A549 (cell line): ENCODE results near the gene SPSB3. TPM values are rescaled to one million over a fixed set of nuclear protein-coding genes. Genes with fewer than 3 reads are reported as not detected.

Experiments used
- ATAC-seq, 2 experiments: fragments of 200-7000 bp in 1 of 2; fragments of >200 bp in 1 of 2; cut with Nextera tagmentation in 1 of 2; cut with Tn5 transposase in 1 of 2; 3 replicates each; pipeline versions ENCODE4 v1.8.0 to v1.9.1; 2018 to 2020; ENCODE audit warnings: mild to moderate bottlenecking in 1 of 2, moderate library complexity in 1 of 2
- CTCF ChIA-PET: fragments of 300-600 bp; sonication (Branson Sonifier 250); formaldehyde crosslinking; extraction: SDS; loops from one replicate; lab custom pipeline; 2021; ENCODE audit warnings: antibody characterized with exemption, inconsistent platforms; lab: Yijun Ruan, JAX
- POLR2A ChIA-PET: fragments of 350-600 bp; formaldehyde crosslinking; extraction: SDS; loops from one replicate; lab custom pipeline; 2021; ENCODE audit warnings: antibody characterized with exemption, inconsistent platforms; lab: Yijun Ruan, JAX
- DNase-seq, 2 experiments: peaks; one replicate each; pipeline versions ENCODE4 v3.0.0 to v3.0.0-alpha.2; 2011 to 2016; ENCODE audit warnings: low read depth in 1 of 2, low spot score in 1 of 2
- FAIRE-seq: peaks from 2 replicates; lab custom pipeline; 2011; peaks lifted over from hg19 to GRCh38; lab: Jason Lieb, UNC
- H3K27ac ChIP-seq, 2 experiments: fragments of >200 bp; sonication (Bioruptor Twin); formaldehyde crosslinking; 3 replicates each; pipeline ENCODE4 v1.5.1; 2016 to 2017
- H3K4me1 ChIP-seq: fragments of >200 bp; sonication (Bioruptor Twin); formaldehyde crosslinking; 3 replicates; pipeline ENCODE4 v1.6.1; 2016
- H3K4me2 ChIP-seq: fragments of >200 bp; sonication (Bioruptor Twin); formaldehyde crosslinking; 3 replicates; pipeline ENCODE4 v1.6.1; 2016
- H3K4me3 ChIP-seq: fragments of >200 bp; sonication (Bioruptor Twin); formaldehyde crosslinking; 3 replicates; pipeline ENCODE4 v1.5.1; 2016
- H3K9me3 ChIP-seq: fragments of >200 bp; sonication (Bioruptor Twin); formaldehyde crosslinking; 3 replicates; pipeline ENCODE4 v1.6.1; 2016
- BHLHE40 ChIP-seq: IDR thresholded peaks from 2 replicates; pipeline ENCODE4 v1.6.1; 2012; ENCODE audit warnings: low read depth, low read length, inconsistent platforms
- EP300 ChIP-seq, 2 experiments: fragments of >200 bp; sonication (Bioruptor Twin); formaldehyde crosslinking; IDR thresholded peaks; 2 replicates in 1 of 2; 3 replicates in 1 of 2; pipeline ENCODE4 v1.6.1; 2016 to 2017
- FOSB ChIP-seq: fragments of 250-450 bp; sonication (Bioruptor Pico); IDR thresholded peaks from 2 replicates; pipeline ENCODE4 v1.5.0; 2020; ENCODE audit warnings: mild to moderate bottlenecking, moderate library complexity
- FOSL2 ChIP-seq, 2 experiments: fragments of 450-650 bp in 1 of 2; fragments of >200 bp in 1 of 2; sonication (Bioruptor Twin) in 1 of 2; formaldehyde crosslinking; IDR thresholded peaks; 2 replicates each; pipeline versions ENCODE4 v1.5.0 to v1.6.1; 2016 to 2020; ENCODE audit warnings: mild to moderate bottlenecking in 1 of 2, moderate library complexity in 1 of 2
- HEYL ChIP-seq: fragments of 250-450 bp; sonication (Bioruptor Pico); IDR thresholded peaks from 2 replicates; pipeline ENCODE4 v1.8.0; 2021; ENCODE audit warnings: mild to moderate bottlenecking, moderate library complexity
- HOXA7 ChIP-seq: fragments of 250-450 bp; sonication (Bioruptor Pico); IDR thresholded peaks from 2 replicates; pipeline ENCODE4 v1.5.0; 2020; ENCODE audit warnings: mild to moderate bottlenecking, moderate library complexity
- HOXB13 ChIP-seq: fragments of 250-450 bp; sonication (Bioruptor Pico); IDR thresholded peaks from 2 replicates; pipeline ENCODE4 v1.5.0; 2020; ENCODE audit warnings: low read depth, mild to moderate bottlenecking, moderate library complexity
- HOXB5 ChIP-seq: fragments of 250-450 bp; sonication (Bioruptor Pico); IDR thresholded peaks from 2 replicates; pipeline ENCODE4 v1.5.0; 2020; ENCODE audit warnings: mild to moderate bottlenecking, moderate library complexity
- JUN ChIP-seq, 2 experiments: fragments of >200 bp; sonication (Bioruptor Twin); formaldehyde crosslinking; IDR thresholded peaks; 2 replicates in 1 of 2; 3 replicates in 1 of 2; pipeline ENCODE4 v1.6.1; 2016 to 2017
- KDM5A ChIP-seq: fragments of 200-600 bp; sonication (generic); IDR thresholded peaks from 2 replicates; pipeline ENCODE4 v1.6.1; 2016; ENCODE audit warnings: antibody characterized with exemption, mild to moderate bottlenecking
- MAFK ChIP-seq: fragments of 450-650 bp; IDR thresholded peaks from 2 replicates; pipeline ENCODE4 v1.6.1; 2014; ENCODE audit not compliant: partially characterized antibody
- MAZ ChIP-seq: fragments of 150-350 bp; IDR thresholded peaks from 2 replicates; pipeline ENCODE4 v1.6.1; 2014; ENCODE audit warnings: antibody characterized with exemption, low read depth, low read length, borderline replicate concordance
- MYC ChIP-seq: IDR thresholded peaks from 2 replicates; pipeline ENCODE4 v1.6.1; 2012; ENCODE audit warnings: mild to moderate bottlenecking, inconsistent platforms, low read length, improper control_type of control experiment, borderline replicate concordance
- RARB ChIP-seq: fragments of 250-450 bp; sonication (Bioruptor Pico); IDR thresholded peaks from 2 replicates; pipeline ENCODE4 v1.8.0; 2021; ENCODE audit warnings: mild to moderate bottlenecking, moderate library complexity
- RCOR1 ChIP-seq: fragments of 150-350 bp; IDR thresholded peaks from 2 replicates; pipeline ENCODE4 v1.6.1; 2014; ENCODE audit warnings: antibody characterized with exemption, low read length, low read depth
- RNF2 ChIP-seq: fragments of 200-600 bp; sonication (generic); IDR thresholded peaks from 2 replicates; pipeline ENCODE4 v1.6.1; 2016; ENCODE audit warnings: low read depth, mild to moderate bottlenecking, antibody characterized with exemption, moderate library complexity, borderline replicate concordance
- TP53 ChIP-seq: fragments of 250-450 bp; sonication (Bioruptor Pico); IDR thresholded peaks from 2 replicates; pipeline ENCODE4 v1.5.0; 2021; ENCODE audit warnings: mild to moderate bottlenecking, moderate library complexity
- ZNF302 ChIP-seq: fragments of 250-450 bp; sonication (Bioruptor Pico); IDR thresholded peaks from 2 replicates; pipeline ENCODE4 v1.9.0; 2021; ENCODE audit warnings: inconsistent platforms, mild to moderate bottlenecking, moderate library complexity
- WGBS: methylation state at CpG from one replicate; pipeline ENCODE4 v1.1.6; 2017; ENCODE audit errors: missing lambda C conversion rate; 5-methylcytosine and 5-hydroxymethylcytosine counted together
- polyA plus RNA-seq, 4 experiments: library from polyadenylated mRNA; depleted of rRNA in 3 of 4; stranded (reverse); fragments of >200 nt; fragmentation: RNase III in 1 of 4; extraction: RNeasy Plus Mini Kit Qiagen cat#74134 plus additional on column Dnase treatment in 1 of 4; gene quantifications; 2 replicates in 3 of 4; 3 replicates in 1 of 4; pipeline ENCODE4 v1.2.3, GENCODE V29; 2011 to 2017
- TF ChIP-seq, protein P1 (sequence below): IDR thresholded peaks from 2 replicates; pipeline ENCODE4 v1.6.1; 2012; ENCODE audit warnings: low read depth, borderline replicate concordance
- TF ChIP-seq, protein P2 (sequence below): fragments of 250-450 bp; sonication (Bioruptor Pico); IDR thresholded peaks from 2 replicates; pipeline ENCODE4 v1.5.0; 2020; ENCODE audit warnings: low read depth, mild to moderate bottlenecking, moderate library complexity
- TF ChIP-seq, protein P3 (sequence below): fragments of 450-650 bp; IDR thresholded peaks from 2 replicates; pipeline ENCODE4 v1.6.1; 2014; ENCODE audit warnings: antibody characterized with exemption
- TF ChIP-seq, protein P4 (sequence below): IDR thresholded peaks from 2 replicates; pipeline ENCODE4 v1.6.1; 2012
- TF ChIP-seq, protein P5 (sequence below): fragments of 150-350 bp; IDR thresholded peaks from 2 replicates; pipeline ENCODE4 v1.6.1; 2014; ENCODE audit warnings: low read depth, mild to moderate bottlenecking, low read length

SPSB3 gene
- polyA plus RNA-seq, 2 of the 4 experiments (the other 2 are of a cell fraction): 9.2 to 14.6 TPM

DNA sequence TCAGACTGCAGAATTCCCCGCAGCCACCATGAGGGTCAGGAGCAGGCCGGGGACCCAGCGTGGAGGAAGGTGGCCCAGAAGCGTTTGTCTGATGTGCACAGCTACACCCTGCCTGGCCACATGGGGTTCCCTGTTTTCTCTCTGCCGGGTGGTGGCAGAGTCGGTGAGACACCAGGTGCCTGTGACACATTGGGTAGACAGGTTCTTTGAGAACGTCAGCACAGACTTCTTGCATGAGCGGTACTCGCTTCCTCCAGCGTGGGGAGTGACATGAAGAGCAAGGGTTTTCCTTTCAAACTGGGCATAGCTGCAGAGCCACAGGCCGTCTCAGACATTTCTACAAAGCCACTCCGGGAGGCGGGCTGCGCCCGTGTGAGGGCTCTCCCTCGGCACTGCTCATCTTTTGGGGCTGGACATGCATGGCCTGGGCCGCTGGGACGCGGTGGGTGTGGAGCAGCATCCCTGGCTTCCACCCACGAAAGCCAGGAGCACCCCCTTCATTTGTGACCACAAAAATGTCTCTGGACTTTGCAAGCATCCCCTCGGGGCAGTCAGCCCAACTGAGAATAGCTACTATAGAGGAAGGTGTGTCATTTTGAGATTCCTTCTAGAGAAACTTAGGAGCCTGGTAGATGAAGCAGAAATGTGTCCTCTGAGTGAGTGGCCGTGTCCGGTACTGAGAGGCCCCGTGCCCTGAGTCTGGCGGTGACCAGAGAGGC is 37.0 kb downstream of the SPSB3 start:
- no peak for DNase-seq

DNA sequence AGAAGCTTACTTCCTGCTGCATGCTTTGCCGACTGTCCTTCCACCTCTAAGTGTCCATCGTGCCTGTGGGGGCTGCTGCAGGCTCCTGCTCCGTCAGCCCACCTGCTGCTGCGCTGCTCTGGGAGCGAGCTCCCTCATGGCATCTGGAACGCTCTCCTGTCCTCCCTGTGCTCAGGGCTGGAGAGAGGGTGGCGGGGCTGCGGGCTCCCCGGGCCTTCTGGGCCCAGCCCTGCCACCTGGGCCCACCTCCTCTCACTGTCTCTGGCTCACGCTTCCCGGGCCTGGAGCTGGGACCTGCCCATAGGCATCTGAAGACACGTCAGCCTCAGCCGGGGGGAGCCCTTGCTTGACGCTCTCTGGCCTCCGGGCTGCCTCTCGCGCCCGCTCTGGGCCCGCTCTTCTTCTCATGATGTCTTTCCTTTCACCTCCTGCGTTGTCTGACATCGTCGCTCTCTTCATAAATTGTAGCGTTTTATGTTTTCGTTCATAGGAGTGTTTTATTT is 38.0 kb downstream of the SPSB3 start:
- H3K4me2 ChIP-seq: no peak overlapping the region
- H3K4me3 ChIP-seq: no peak overlapping the region
- WGBS: 93% methylated on average over 21 of the region's 24 CpGs
- H3K9me3 ChIP-seq: no peaks in the 10 kb centered on the region; the same call in 2 of the 3 replicates
- FAIRE-seq: no peak
- no peak overlapping the region for H3K27ac ChIP-seq
- peaks cover 22% of the 10 kb centered on the region for H3K4me1 ChIP-seq
- ATAC-seq: no peak
- POLR2A ChIA-PET: no interaction called here
- CTCF ChIA-PET: interaction anchor here (1.5 to 2.8 kb wide), 4 partner anchors 14 to 38 kb away, joined by 5 to 13 read pairs (median 7); partner anchors contain the start of gene MAPK8IP3
- no peak for DNase-seq
- TF ChIP-seq, protein P1, sequence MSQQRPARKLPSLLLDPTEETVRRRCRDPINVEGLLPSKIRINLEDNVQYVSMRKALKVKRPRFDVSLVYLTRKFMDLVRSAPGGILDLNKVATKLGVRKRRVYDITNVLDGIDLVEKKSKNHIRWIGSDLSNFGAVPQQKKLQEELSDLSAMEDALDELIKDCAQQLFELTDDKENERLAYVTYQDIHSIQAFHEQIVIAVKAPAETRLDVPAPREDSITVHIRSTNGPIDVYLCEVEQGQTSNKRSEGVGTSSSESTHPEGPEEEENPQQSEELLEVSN: no peak
- no peak for TF ChIP-seq HEYL (CRISPR knock-in tag)

More for the DNA sequence above, 37.0 kb downstream of the SPSB3 start:
- TF ChIP-seq HOXB5 (no peak), BHLHE40 (no peak), HOXA7 (CRISPR knock-in tag) (no peak), MAZ (no peak), RARB (CRISPR knock-in tag) (no peak), HOXB13 (CRISPR knock-in tag) (no peak), MAFK (no peak), JUN (IDR thresholded peaks at IDR 0.05) (no peak), KDM5A (no peak), FOSB (CRISPR knock-in tag) (no peak)
- TF ChIP-seq, protein P2, sequence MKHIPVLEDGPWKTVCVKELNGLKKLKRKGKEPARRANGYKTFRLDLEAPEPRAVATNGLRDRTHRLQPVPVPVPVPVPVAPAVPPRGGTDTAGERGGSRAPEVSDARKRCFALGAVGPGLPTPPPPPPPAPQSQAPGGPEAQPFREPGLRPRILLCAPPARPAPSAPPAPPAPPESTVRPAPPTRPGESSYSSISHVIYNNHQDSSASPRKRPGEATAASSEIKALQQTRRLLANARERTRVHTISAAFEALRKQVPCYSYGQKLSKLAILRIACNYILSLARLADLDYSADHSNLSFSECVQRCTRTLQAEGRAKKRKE (CRISPR knock-in tag): no peak
- POLR2A ChIA-PET: interaction anchor here (0.5 to 1.8 kb wide), 7 partner anchors 10 to 54 kb away, joined by 3 to 19 read pairs (median 4); partner anchors contain the start of genes EME2, MAPK8IP3 and MRPS34
- Histone ChIP-seq H3K4me3 (no peak overlapping the region), H3K4me2 (peak overlapping the region; percentile 65), H3K27ac (peak overlapping the region; percentile 72 to 78; a peak in 5 of 6 replicates), H3K4me1 (peaks cover 22% of the 10 kb centered on the region), H3K9me3 (no peaks in the 10 kb centered on the region)
- CTCF ChIA-PET: interaction anchor here (0.8 to 4.0 kb wide), 15 partner anchors 13 to 401 kb away, joined by 3 to 13 read pairs (median 4); partner anchors contain the start of genes EME2, MAPK8IP3 and MRPS34
- 75% methylated on average over 22 of the region's 25 CpGs for WGBS
- ATAC-seq (no peak), FAIRE-seq (no peak)

DNA sequence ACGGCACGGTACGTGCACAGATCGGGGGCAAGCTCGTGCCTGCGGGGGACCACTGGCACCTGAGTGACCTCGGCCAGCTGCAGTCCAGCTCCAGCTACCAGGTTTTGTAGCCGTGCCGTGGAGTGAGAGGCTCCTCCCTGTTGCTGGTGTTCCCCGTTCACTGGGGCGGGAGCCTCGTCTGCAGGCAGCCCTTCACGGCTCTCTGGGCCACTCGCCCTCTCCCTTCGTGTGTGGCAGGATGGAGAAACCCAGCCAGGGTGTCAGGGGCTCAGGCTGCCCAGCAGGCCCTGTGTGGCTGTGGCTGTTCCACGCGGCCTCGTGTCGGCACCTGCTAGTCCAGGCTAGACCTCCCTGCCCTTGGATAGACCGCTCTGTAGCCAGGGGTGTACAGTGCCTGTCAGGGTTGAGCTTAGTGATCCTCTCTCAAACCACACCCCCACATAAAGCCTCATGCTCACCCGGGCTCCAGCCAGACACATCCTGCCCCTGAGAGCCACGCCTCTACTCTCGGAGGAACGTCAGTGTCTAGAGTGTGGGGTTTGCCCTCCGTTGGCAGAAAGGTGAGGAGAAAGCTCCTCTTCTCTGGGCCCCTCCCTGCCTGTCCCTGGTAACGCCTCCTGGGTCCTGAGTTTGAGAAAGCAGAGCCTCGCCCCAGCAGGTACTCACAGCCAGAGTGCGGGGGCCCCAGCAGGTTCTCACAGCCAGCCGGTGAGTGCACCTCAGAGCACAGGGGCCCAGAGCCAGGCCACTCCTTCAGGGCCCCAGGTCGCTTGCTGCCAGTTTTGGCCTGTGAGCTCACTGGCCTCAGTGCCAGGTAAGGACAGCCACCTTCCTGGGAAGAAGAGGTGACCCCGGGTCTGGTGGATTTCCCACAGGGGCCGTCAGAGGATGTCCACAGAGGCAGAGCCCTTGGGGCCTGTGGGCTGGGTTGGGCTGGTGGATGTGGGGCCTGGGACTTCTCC is 38.7 kb downstream of the SPSB3 start:
- H3K4me3 ChIP-seq: no peak overlapping the region
- H3K27ac ChIP-seq: no peak overlapping the region
- CTCF ChIA-PET: interaction anchor here (1.2 to 2.8 kb wide), 5 partner anchors 14 to 38 kb away, joined by 3 to 13 read pairs (median 5); partner anchors contain the start of gene MAPK8IP3
- DNase-seq (no peak), ATAC-seq (no peak), FAIRE-seq (no peak)
- no peak overlapping the region for H3K4me2 ChIP-seq
- peaks cover 22% of the 10 kb centered on the region for H3K4me1 ChIP-seq
- H3K9me3 ChIP-seq: no peaks in the 10 kb centered on the region; the same call in 2 of the 3 replicates
- WGBS: 91% methylated on average over 30 of the region's 32 CpGs
- POLR2A ChIA-PET: interaction anchor here (1.2 kb wide), 1 partner anchor 38 kb away, joined by 4 read pairs; the partner anchor contains the start of gene MAPK8IP3
- TF ChIP-seq TP53 (CRISPR knock-in tag) (no peak), ZNF302 (CRISPR knock-in tag) (no peak), MYC (no peak), RCOR1 (no peak), JUN (IDR thresholded peaks at IDR 0.05) (no peak), FOSB (CRISPR knock-in tag) (no peak), MAZ (no peak), EP300 (IDR thresholded peaks at IDR 0.05) (no peak), KDM5A (no peak), BHLHE40 (no peak), RNF2 (no peak), FOSL2 (IDR thresholded peaks at IDR 0.05) (no peak), FOSL2 (CRISPR knock-in tag; IDR thresholded peaks at IDR 0.05) (no peak)
- TF ChIP-seq, protein P3, sequence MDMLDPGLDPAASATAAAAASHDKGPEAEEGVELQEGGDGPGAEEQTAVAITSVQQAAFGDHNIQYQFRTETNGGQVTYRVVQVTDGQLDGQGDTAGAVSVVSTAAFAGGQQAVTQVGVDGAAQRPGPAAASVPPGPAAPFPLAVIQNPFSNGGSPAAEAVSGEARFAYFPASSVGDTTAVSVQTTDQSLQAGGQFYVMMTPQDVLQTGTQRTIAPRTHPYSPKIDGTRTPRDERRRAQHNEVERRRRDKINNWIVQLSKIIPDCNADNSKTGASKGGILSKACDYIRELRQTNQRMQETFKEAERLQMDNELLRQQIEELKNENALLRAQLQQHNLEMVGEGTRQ: no peak
- TF ChIP-seq, protein P4, sequence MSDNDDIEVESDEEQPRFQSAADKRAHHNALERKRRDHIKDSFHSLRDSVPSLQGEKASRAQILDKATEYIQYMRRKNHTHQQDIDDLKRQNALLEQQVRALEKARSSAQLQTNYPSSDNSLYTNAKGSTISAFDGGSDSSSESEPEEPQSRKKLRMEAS: no peak
- TF ChIP-seq, protein P5, sequence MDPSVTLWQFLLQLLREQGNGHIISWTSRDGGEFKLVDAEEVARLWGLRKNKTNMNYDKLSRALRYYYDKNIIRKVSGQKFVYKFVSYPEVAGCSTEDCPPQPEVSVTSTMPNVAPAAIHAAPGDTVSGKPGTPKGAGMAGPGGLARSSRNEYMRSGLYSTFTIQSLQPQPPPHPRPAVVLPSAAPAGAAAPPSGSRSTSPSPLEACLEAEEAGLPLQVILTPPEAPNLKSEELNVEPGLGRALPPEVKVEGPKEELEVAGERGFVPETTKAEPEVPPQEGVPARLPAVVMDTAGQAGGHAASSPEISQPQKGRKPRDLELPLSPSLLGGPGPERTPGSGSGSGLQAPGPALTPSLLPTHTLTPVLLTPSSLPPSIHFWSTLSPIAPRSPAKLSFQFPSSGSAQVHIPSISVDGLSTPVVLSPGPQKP: no peak
- TF ChIP-seq, protein P2 (CRISPR knock-in tag): no peak
